Umbilical cord (tissue), 2 donors: ENCODE measurements around the gene TMEM147. TPM values are rescaled to one million over a fixed set of nuclear protein-coding genes. Genes with fewer than 3 reads are reported as not detected.

Experiments
- DNase-seq: peaks from one replicate; pipeline ENCODE4 v3.0.0-alpha.2; 2015; ENCODE audit warnings: low spot score
- total RNA-seq: library from RNA; depleted of rRNA; stranded (reverse); fragments of >200 nt; gene quantifications from one replicate; pipeline ENCODE4 v1.2.3, GENCODE V29; 2014; ENCODE audit warnings: low replicate concordance; ENCODE audit not compliant: insufficient read depth

TMEM147 gene, protein sequence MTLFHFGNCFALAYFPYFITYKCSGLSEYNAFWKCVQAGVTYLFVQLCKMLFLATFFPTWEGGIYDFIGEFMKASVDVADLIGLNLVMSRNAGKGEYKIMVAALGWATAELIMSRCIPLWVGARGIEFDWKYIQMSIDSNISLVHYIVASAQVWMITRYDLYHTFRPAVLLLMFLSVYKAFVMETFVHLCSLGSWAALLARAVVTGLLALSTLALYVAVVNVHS
- 55.4 TPM for total RNA-seq

DNA sequence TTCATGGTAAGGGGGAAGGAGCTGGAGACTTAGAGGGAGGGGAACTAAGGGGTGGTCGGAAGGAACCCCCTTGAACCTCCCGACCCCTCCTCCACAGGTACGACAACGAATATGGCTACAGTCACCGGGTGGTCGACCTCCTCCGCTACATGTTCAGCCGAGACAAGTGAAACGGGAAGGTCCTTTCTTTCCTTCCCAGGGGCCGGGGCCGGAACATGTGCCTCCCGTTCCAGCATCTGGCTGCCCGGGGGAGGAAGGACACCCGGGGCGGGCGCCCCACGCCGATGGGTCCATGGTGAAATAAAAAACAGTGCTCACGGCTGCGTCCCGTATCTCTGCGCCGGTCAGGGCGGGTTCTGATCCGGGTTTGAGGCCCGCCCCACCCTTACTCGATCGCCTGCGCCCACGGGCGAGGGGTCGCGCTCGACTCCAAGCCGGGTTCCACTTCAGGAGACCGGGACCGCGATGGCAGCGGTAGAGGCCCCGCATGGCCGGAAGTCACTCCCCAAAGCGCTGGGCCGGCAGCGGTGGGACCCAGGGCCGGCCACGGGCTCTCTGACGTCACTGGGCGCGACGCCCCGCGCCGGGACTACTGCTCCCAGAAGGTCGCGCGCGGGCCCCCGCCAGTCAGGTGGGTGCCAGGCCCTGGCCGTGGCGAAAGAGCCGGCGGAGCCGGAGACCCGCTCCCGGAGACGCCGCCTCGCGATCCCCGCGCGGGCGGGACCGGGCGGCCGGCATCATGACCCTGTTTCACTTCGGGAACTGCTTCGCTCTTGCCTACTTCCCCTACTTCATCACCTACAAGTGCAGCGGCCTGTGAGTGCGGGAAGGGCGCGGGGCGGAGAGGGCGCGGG, at the start of gene TMEM147:
TMEM147 (plus strand) TSS at position 626 of the 854 bp plus-strand sequence; CDS start at position 740, 114 bp downstream.
- peak; percentile 89 for DNase-seq

DNA sequence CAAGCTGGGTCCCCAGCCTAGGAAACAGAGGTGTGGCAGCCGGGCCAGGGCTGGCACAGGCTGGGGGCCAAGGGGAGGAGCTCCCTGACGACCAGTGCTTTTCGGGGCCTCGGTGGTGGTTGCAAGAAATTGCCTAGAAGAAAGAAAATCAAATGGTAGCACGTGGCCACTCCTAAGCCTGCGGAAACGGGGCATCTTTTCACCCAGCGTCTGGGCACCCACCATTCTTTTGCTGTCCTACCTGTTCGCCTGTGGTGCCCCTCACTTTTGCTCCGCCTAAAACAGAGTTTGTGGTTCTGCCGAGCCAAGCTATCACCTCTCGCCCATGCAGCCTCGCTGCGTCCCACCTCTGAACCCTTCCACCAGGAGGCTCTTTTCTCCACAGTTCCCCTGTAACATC, 48.0 kb upstream of the TMEM147 start:
- no peak for DNase-seq

DNA sequence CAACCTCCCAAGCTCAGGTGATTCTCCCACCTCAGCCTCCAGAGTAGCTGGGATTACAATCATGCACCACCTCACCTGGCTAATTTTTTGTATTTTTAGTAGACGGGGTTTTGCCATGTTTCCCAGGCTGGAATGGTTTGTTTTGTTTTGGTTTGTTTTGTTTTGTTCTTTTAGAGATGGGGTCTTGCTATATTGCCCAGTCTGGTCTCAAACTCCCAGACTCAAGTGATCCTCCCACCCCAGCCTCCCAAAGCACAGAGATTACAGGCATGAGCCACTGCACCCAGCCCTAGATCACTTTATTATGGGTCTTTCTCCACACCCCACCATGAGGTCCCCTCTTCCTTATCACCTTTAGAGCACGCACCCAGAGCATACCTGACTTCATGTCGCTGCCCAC, 47.2 kb upstream of the TMEM147 start:
- DNase-seq, result no peak

DNA sequence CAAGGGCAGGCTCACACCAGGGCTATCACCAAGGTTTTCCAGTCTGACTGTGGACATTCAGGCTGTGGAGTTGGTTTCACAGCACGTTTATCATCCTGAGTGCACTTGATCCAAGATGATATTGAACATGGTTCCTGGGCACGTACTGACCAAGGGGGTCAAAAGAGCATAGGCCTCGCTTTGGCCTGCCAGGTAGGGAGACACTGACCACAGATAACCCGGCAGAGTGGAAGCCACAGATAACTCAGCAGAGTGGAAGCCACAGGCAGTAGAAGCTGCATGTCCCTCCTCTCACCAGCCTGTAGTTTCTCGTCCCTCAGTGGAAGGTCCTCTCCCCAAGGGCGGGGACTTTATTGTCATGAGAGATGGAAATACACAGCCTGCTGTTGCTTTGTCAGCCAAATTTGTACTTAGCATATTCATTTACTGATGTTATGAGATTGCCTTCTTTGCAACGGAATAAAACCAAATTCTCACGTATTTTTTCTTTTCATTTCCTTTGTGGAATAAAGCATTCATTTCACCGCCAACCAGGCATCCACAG, 46.4 kb upstream of the TMEM147 start:
- DNase-seq, result no peak

DNA sequence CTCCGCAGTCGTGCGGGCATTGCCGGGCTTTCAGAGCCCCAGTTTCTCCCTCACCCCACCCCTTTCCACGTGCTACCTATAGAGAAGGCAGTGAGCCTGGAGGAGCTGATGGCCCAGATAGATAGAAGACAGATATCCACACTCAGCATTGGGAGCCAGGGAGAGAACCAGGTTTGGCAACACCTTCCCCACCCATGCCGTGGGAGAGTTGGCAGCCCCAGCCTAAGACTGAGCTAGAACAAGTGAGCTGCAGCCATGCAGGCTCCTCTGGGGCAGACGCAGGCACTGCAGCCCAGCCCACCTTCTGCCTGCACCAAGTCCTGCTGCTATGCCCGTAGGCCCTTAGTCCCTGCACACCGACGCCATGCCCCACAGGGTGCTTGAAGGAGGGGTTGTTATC, 44.8 kb upstream of the TMEM147 start:
- no peak for DNase-seq

DNA sequence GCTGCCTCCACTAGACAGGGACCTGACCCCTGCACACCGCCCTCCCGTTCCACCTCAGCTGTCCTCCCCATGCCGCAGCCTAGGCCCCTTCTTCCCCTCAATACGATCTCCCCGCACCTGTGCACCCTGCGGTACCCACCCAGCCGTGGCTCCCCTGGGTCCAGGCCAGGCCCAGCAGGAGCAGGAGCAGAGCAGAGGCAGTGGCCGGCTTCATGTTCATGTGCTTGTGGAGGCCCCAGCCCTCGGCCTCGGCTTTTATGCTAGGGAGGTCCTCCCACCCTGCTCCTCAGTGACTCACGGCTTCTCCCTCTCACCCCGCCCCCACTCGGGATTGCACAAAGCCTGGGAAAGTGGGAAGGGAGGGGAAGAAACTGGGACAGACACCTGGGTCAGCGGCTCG, 43.7 kb upstream of the TMEM147 start:
- DNase-seq, result peak; percentile 35

DNA sequence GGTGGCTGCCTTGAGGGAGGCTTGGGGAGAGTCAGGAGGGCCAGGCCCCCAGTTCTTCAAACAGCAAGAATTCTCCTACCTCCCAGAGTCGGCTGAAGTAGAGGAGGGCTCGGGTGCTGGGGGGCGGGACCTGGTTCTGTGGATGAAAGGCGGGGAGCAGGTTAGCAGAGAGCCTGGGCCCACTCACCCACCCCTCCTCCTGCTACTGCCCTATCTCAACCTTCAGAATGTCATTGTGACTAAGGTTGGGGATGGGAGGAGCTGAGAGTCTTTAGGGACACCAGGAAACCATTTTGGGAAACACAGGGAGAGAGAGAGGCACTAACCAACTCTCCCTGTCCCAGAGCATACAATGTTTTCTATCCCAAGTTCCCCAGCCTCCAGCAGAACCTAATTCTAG, 42.7 kb upstream of the TMEM147 start:
- DNase-seq, result no peak

DNA sequence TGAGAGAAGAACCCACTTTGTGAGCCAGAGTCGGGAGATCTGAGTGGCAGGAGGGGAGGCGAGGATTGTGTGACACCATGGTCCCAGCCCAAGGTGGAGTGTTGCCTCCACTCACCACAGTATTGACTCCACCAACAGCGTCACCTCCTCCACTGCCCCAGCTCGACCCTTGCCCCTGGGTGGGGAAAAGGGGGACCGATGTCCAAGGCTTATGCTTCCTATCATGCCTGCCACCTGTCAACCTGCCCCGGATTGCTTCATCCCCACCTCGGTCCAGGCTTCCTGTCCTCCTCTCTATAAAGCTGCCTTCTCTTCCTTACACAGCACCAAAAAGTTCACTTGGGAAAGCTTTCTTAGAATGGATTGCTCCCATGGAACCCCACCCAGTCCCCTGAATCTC, 39.4 kb upstream of the TMEM147 start:
- no peak for DNase-seq

DNA sequence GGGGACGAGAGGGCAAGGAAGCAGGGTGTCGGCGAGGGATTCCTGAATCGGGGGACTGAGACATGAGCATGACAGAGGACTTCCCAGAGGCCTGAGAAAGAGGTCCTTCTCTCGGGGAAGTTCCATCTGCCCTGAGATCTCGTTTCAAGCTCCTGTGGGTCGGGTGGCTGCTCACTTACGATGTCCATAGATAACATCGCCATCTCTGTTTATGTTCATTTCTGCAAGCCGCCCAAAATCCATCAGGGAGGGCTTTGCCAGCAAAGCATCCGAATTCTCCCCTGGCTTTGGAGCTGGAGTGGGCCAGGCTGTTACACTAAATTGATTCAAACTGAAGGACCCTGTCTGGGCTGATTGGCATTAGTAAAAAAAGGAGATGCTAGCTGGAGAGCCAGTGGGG, 37.9 kb upstream of the TMEM147 start:
- DNase-seq, result no peak

DNA sequence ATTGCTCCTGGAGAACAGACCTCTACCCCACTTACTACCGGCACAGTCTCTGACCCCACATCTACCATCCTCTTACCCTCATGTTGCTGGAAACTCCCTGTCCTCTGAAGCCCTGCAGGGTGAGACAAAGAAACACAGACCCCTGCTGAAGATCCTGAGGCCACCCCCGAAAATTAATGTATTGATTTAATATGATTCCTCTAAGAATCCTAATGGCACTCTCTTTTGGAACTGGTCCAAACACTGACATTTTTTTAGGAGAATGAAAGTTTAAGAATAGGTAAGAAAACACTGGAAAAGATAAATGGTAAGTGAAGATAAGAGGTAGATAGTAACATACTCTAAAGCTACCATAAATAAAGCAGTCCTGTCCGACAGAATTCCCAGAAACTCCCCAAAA, 37.3 kb upstream of the TMEM147 start:
- no peak for DNase-seq

DNA sequence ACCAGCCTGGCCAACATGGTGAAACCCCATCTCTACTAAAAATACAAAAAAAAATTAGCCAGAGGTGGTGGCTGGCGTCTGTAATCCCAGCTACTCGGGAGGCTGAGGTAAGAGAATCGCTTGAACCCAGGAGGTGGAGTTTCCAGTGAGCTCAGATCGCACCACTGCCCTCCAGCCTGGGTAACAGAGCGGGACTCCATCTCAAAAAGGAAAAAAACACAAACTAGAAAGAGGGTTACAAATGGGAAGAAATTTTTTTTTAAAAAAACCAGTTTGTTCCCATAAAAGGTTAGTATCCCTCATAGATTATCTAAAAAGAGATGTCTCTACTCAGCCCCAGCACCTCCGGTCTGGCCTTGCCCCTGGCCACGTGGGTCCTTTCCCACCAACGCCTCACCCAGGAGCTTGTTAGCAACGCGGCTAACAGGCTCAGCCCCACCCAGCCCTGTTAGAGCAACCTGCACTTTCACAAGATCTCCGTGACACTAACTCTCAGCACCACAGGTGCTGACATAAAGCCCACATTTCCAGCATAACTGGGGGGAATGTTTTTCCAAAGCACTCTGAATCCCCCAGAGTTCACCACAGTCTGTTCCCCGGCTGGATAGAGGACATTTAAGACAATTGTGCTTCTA, 36.3 kb upstream of the TMEM147 start:
- DNase-seq, result peak; percentile 14

DNA sequence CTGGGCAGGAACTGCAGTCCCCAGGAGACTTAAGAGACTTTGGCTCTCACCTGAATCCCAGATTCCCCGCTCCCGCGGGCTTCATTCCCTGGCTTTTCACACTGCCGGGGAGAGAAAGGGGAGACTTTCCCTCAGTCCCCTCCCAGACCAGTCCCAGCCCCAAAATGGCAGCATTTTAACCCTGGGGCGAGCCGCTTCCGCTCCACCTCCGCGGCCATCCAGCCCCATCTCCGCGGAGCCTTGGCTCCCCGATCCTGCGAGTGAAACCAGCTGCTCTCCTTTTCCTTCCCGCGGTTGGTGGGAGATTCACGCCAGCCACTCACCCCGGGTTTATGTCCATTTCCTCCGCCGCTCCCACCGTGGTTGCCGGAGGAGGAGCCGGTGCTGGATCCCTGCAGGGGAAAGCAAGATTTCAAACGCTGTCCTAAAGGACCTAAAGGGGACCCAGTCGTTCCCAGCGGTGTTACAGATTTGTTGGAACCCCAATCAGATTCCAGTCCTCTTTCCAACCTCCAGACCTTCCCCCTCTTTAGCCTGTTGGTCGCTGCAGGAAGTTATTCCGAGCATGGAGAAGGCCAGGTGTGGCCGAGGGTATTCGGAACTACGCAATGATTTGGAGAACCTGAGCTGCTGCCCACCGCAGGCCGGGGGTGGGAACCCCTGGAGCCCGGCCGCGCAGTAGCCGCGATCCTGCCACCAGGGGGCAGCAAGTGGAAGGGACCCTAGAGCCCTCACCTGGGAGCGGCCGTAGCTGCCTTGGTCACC, 35.4 kb upstream of the TMEM147 start:
- DNase-seq, result peak; percentile 68

DNA sequence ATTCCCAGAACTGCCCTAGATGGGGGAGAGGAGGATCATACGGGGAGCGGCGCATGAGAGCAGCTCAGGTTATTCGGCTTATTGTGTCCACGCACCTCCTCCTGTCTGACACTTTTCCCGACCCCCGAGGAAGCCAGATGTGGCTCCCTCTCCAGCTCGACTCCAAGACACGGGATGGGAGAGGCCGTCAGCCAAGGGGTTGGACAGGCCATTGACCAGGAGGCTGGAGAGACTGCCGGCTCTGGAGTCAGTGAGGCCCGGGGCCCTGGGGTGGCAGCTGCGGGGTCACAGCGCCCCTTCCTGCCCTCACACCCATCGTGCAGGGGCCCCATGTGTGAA, 34.8 kb upstream of the TMEM147 start:
- DNase-seq, result no peak

DNA sequence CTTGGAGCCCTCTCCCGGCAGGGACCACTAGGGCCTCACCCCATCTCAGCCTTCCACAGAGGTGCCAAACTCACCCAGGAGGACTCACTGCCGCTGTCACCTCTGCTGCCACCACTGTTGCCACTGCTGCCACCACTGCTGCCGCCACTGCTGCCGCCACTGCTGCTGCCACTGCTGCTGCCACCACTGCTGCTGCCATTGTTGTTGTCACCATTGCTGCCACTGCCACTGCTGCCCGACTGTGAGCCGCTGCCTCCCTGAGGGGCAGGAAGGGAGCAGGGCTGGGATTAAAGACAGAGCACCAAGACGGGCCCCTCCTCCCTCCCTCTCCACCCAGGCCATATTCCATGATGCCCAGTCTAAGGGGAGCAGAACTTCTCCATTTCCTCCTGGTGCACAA, 34.1 kb upstream of the TMEM147 start:
- DNase-seq, result no peak

DNA sequence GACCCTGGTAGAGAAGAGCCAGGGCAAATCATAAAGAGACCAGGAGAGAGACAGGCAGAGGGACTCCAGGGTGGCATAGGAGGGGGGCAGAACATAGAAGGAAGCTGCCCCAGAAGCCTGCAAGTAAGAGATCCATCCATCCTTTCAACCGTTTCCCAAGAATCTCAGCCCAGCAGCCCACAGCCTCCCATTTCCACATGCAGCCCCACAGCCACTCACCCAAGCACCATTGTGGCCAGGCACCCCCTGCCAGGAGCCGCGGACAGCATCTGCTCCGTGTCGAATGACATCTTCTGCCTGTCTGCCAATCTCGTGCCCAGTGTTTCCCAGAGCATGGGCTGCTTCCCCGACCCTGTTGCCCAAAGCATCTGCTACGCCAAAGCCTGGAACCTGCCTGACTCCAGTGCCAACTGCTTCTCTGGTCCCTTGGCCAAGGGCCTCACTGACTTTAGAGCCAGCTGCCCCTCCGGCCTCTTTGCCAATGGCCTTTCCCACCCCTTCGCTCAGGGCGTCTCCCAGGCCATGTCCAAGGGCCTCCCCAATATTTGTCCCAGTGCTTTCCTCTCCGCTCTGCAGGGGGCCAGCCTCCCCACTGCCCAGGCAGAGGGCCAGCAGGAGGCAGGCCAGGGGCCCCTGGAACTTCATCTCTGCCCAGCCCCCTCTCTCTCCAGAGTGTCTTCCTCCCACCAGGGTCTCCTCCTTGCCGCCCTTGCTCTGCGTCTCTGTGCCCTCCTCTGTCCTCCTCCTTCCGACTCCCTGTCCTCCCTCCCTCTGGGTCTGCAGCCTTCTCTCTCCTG, 32.4 kb upstream of the TMEM147 start:
- no peak for DNase-seq

DNA sequence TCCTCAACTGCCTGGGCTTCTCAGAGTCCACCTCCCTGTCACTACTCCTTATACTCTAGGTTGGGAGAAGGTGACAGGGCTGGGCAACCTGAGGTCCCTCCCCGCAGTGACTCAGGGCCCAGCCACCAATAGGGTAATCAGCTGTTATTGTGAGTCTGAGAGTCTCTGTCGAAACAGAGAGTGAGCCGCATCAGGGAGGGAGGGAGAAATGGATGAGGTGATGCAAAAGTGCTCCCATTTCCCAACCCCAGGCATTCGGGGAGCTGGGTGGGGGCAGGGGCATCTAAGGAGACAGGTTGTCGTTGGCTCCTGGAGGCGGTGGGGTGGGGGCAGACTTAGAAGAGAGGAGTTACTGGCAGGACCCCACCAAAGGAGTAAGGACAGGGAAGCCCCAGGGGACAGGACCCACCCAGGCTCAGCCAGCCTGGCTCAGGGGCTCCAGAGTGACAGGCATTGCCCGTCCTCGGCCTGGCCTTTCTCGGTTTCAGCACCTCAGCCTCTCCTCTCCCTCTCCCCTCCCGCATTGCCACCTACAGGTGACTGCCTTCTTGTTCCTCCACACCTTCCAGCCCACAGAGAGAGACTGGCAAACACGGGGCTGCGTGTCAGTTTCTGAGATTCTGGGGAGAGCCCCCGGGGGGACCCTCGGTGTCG, 31.7 kb upstream of the TMEM147 start, which contains the start of gene DMKN:
DMKN (minus strand) TSS at position 22 of the 654 bp plus-strand sequence. CDS start 174 bp downstream, outside the sequence.
- DNase-seq, result no peak

DNA sequence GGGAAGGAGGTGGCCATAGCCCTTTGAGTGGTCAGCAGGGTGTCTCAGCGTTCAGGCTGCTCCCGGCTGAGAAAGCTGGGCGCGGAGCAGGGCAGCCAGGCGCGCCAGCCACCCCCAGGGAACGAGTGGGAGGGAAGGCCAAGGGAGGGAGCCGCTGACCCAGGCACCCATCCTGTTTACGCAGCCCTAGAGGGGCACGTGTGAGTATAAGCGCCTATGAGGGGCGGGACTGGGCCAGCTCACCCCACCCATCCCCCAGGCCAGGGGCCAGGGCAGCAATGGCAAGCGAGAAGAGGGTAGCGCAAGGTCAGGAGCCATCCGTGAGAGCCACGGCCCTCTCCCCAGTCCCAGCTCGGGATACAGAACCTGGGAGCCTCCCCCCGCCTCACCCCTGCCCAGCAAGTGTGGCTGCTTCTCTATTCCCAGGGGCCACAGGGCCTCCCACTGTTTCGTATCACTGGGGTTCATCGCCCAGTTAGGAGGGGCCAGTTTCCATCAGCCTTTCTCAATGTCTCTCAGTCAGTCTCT, 31.1 kb upstream of the TMEM147 start:
- DNase-seq, result no peak

DNA sequence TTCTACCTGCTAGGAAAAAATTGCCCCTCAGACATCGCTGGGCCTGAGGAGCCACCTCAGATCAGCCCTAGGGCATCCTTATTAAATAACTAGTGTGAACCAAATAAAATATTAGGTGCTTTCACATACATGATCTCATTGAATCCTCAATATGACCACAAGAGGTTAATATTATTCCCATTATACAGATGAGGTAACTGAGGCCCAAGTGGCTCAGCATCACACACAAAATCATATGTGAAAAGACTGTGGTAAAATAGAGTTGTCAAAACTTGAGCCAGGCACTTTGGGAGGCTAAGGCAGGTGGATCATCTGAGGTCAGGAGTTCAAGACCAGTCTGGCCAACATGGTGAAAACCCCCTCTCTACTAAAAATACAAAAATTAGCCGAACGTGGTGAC, 29.1 kb upstream of the TMEM147 start:
- no peak for DNase-seq

DNA sequence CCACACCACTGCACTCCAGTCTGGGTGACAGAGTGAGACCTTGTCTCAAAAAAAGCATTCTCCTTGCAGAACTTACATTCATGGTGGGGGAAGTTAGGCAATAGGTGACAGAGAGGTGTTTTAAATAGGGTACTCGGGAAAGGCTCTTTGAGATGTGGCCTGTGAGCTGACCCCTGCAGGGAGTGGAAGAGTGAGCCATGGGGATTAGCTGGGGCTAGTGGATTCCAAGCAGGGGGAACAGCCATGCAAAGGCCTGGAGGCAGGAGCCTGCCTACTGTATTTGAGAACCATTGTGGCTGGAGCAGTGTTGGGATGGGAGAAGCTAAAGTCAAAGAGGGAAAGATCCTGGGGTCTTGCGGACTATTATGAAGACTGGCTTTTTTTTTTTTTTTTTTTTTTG, 28.1 kb upstream of the TMEM147 start:
- no peak for DNase-seq

DNA sequence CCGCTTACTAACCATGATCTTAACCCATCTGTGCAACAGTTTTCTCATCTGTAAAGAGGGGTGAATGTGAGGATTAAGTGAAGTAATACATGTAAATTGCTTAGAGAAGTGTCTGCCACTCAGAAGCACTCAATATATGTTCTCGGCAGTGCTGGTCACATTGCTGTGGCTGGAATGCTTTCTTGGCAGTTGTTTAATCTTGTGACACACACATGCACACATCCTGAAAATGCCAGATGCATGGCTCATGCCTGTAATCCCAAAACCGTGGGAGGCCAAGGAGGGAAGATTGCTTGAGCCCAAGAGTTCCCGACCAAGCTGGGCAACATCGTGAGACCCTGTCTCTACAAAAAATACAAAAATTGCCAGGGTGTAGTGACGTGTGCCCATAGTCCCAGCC, 27.1 kb upstream of the TMEM147 start:
- peak; percentile 59 for DNase-seq
